ENCODE measurements around the gene ACAD9. TPM values are rescaled to one million over a fixed set of nuclear protein-coding genes. Genes with fewer than 3 reads are reported as not detected.

Gene ACAD9
- total RNA-seq, 1 donor from 2014 or later: 57.3 TPM

GRCh38 chr3:128844502-128844901 is 34.9 kb upstream of the ACAD9 start:
- Mint-ChIP-seq H3K36me3 (ENCODE audit: low read depth) (no peaks in the 10 kb centered on the region), H3K9me3 (no peaks in the 10 kb centered on the region), H3K27ac (no peak overlapping the region), H3K27me3 (no peaks in the 10 kb centered on the region), H3K4me1 (peaks cover 10% of the 10 kb centered on the region), H3K4me3 (no peak overlapping the region)
- TF ChIP-seq, protein P1, sequence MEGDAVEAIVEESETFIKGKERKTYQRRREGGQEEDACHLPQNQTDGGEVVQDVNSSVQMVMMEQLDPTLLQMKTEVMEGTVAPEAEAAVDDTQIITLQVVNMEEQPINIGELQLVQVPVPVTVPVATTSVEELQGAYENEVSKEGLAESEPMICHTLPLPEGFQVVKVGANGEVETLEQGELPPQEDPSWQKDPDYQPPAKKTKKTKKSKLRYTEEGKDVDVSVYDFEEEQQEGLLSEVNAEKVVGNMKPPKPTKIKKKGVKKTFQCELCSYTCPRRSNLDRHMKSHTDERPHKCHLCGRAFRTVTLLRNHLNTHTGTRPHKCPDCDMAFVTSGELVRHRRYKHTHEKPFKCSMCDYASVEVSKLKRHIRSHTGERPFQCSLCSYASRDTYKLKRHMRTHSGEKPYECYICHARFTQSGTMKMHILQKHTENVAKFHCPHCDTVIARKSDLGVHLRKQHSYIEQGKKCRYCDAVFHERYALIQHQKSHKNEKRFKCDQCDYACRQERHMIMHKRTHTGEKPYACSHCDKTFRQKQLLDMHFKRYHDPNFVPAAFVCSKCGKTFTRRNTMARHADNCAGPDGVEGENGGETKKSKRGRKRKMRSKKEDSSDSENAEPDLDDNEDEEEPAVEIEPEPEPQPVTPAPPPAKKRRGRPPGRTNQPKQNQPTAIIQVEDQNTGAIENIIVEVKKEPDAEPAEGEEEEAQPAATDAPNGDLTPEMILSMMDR (IDR thresholded peaks at IDR 0.05): no peak
- ChIA-PET POLR2A (no interaction called here), CTCF (interaction anchor here (0.6 kb wide), 1 partner anchor 236 kb away, joined by 3 read pairs; no protein-coding TSS in a partner anchor)
- intact Hi-C loops (cut with micrococcal nuclease): no loop called here
- ATAC-seq (ENCODE audit: low read depth) (no peak), DNase-seq (no peak)

- DNase-seq: no peak
- TF ChIP-seq, protein P1 (IDR thresholded peaks at IDR 0.05): no peak
- ChIA-PET CTCF (interaction anchor here (0.6 to 2.6 kb wide), 8 partner anchors 24 to 418 kb away, joined by 3 to 15 read pairs (median 4); partner anchors contain the start of gene RPN1), POLR2A (interaction anchor here (1.8 to 1.9 kb wide), 2 partner anchors 34 to 164 kb away, joined by 5 to 13 read pairs; partner anchors contain the start of gene ACAD9)
- intact Hi-C loops (cut with micrococcal nuclease): no loop called here
- Mint-ChIP-seq H3K27me3 (no peaks in the 10 kb centered on the region), H3K27ac (peak overlapping the region; percentile 18), H3K4me3 (peak overlapping the region; percentile 88), H3K9me3 (no peaks in the 10 kb centered on the region), H3K36me3 (ENCODE audit: low read depth) (no peaks in the 10 kb centered on the region), H3K4me1 (peaks cover 10% of the 10 kb centered on the region)
- ATAC-seq (ENCODE audit: low read depth): no peak
These were observed 34.2 kb upstream of the ACAD9 start for GRCh38 chr3:128845119-128845777.

DNA sequence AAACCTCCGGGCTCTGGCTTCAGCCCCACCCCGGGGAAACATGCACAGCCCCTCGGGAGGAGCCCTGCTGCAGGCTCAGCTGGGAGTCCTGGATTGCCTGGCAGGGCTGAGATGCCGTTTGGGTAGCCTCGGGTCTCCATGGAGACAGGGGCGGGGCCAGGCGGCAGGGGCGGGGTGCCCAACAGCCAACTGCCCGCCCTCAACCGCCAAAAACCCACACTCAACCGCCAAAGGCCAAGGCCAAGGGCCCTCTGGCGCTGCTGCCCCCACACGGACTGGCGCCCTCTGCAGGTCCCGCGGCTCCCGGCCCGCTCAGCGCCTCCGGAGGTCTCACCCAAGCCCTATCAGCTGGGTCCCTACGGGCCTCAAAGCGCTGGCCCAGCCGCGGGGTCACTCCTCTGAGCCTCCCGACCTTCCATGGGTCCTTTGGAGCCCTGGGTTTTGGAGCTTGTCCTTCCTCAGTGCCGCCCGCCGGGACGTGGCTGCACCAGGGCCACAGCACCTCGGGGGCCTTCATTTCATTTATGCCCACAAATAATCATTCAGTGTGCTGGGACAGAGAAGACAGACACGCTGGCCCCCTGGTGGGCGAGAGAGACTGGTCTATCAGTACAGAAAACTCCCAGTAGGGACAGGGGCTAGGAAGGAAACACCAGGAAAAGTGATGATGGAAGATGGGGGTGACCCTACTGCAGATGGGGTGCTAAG is 33.5 kb upstream of the ACAD9 start:
- peak overlapping the region; percentile 88 for H3K4me3 Mint-ChIP-seq
- H3K36me3 Mint-ChIP-seq (ENCODE audit: low read depth): no peaks in the 10 kb centered on the region
- TF ChIP-seq, protein P1 (IDR thresholded peaks at IDR 0.05): no peak
- ChIA-PET CTCF (interaction anchor here (0.7 to 2.6 kb wide), 7 partner anchors 25 to 419 kb away, joined by 3 to 15 read pairs (median 4); partner anchors contain the start of gene RPN1), POLR2A (interaction anchor here (1.8 to 1.9 kb wide), 2 partner anchors 34 to 165 kb away, joined by 5 to 13 read pairs; partner anchors contain the start of gene ACAD9)
- H3K27me3 Mint-ChIP-seq: no peaks in the 10 kb centered on the region
- H3K27ac Mint-ChIP-seq: peak overlapping the region; percentile 36
- intact Hi-C loops (cut with micrococcal nuclease): loop anchor here (1.0 to 2.0 kb wide), 6 partner anchors 33 to 419 kb away; partner anchors contain the start of gene ACAD9
- DNase-seq (peak; percentile 72), ATAC-seq (ENCODE audit: low read depth) (peak; percentile 87)
- peaks cover 10% of the 10 kb centered on the region for H3K4me1 Mint-ChIP-seq
- no peaks in the 10 kb centered on the region for H3K9me3 Mint-ChIP-seq

- H3K36me3 Mint-ChIP-seq (ENCODE audit: low read depth): no peaks in the 10 kb centered on the region
- ChIA-PET POLR2A (interaction anchor here (1.8 to 1.9 kb wide), 2 partner anchors 33 to 166 kb away, joined by 5 to 13 read pairs; partner anchors contain the start of gene ACAD9), CTCF (interaction anchor here (0.9 to 2.6 kb wide), 4 partner anchors 47 to 228 kb away, joined by 4 to 15 read pairs (median 4); partner anchors contain the start of gene RPN1)
- H3K27me3 Mint-ChIP-seq: no peaks in the 10 kb centered on the region
- ATAC-seq (ENCODE audit: low read depth): peak; percentile 13
- H3K27ac Mint-ChIP-seq: peak overlapping the region; percentile 36
- peaks cover 10% of the 10 kb centered on the region for H3K4me1 Mint-ChIP-seq
- DNase-seq: no peak
- intact Hi-C loops (cut with micrococcal nuclease): loop anchor here (1.0 to 2.0 kb wide), 6 partner anchors 32 to 420 kb away; partner anchors contain the start of gene ACAD9
- no peaks in the 10 kb centered on the region for H3K9me3 Mint-ChIP-seq
- peak overlapping the region; percentile 88 for H3K4me3 Mint-ChIP-seq
- TF ChIP-seq, protein P1 (IDR thresholded peaks at IDR 0.05): no peak
These were observed 32.9 kb upstream of the ACAD9 start for GRCh38 chr3:128846486-128846891.
